HCT116 (cell line): ENCODE measurements around the gene SPTLC3. TPM values are rescaled to one million over a fixed set of nuclear protein-coding genes. Genes with fewer than 3 reads are reported as not detected.

Experiments
- ATAC-seq: fragments of 200-7000 bp; cut with Tn5 transposase; 2 replicates; pipeline ENCODE4 v1.9.1; 2020; ENCODE audit warnings: mild to moderate bottlenecking, moderate library complexity
- BruUV-seq: library from RNA; stranded (reverse); fragments of 400-500 nt; replicated peaks from 2 replicates; lab custom pipeline; 2021; lab: Mats Ljungman, UMichigan
- CTCF ChIA-PET: fragments of 300-600 bp; sonication (Branson Sonifier 250); formaldehyde crosslinking; loops from one replicate; lab custom pipeline; 2021; ENCODE audit warnings: antibody characterized with exemption; lab: Charles Lee
- POLR2A ChIA-PET: fragments of 300-600, 350-600 bp; sonication (Branson Sonifier 250); formaldehyde crosslinking; loops from one replicate; lab custom pipeline; 2021; ENCODE audit warnings: antibody characterized with exemption; lab: Charles Lee
- RAD21 ChIA-PET, 2 experiments: fragments of 300-600 bp; sonication (Branson Sonifier 250); formaldehyde crosslinking; loops; one replicate each; lab custom pipeline; 2023; ENCODE audit warnings: low total read pairs in 2 of 2; ENCODE audit not compliant: uncharacterized antibody in 2 of 2, unreplicated experiment in 2 of 2, low non-redundant PET in 1 of 2; lab: Charles Lee
- DNase-seq: peaks from one replicate; pipeline ENCODE4 v3.0.0-alpha.2; 2010; ENCODE audit warnings: low read depth, low spot score
- H2AFZ ChIP-seq: fragments of 200-600 bp; shearing (Covaris generic), sonication (generic); 2 replicates; pipeline ENCODE4 v1.6.1; 2017; ENCODE audit warnings: low read depth, mixed run types, mixed read lengths, antibody characterized with exemption, low read length; ENCODE audit not compliant: poor library complexity, severe bottlenecking
- H3K27ac ChIP-seq: 2 replicates; pipeline ENCODE4 v1.5.1; 2012; ENCODE audit warnings: low read depth, low read length
- H3K27me3 ChIP-seq: fragments of 200-600 bp; sonication (generic); 2 replicates; pipeline ENCODE4 v1.6.1; 2016; ENCODE audit warnings: mixed run types, low read length, mixed read lengths; ENCODE audit not compliant: insufficient read depth
- H3K36me3 ChIP-seq, 2 experiments: fragments of 200-500 bp in 1 of 2; fragments of 200-600 bp in 1 of 2; sonication (Bioruptor generic) in 1 of 2; sonication (generic) in 1 of 2; 2 replicates each; pipeline versions ENCODE4 v1.5.1 to v1.6.1; 2014 to 2016; ENCODE audit warnings: low read length in 2 of 2, inconsistent platforms in 1 of 2, mixed read lengths in 1 of 2, mixed run types in 1 of 2; ENCODE audit not compliant: insufficient read depth in 2 of 2, control insufficient read depth in 1 of 2
- H3K4me1 ChIP-seq, 2 experiments: fragments of 200-600 bp in 1 of 2; sonication (generic) in 1 of 2; 2 replicates each; pipeline versions ENCODE4 v1.5.1 to v1.6.1; 2012 to 2017; ENCODE audit warnings: low read length in 2 of 2, inconsistent platforms in 1 of 2, mild to moderate bottlenecking in 1 of 2, mixed read lengths in 1 of 2, mixed run types in 1 of 2, moderate library complexity in 1 of 2; ENCODE audit not compliant: insufficient read depth in 2 of 2, control insufficient read depth in 1 of 2
- H3K4me2 ChIP-seq: fragments of 200-600 bp; sonication (generic); 2 replicates; pipeline ENCODE4 v1.6.1; 2017; ENCODE audit warnings: mixed run types, low read length, mixed read lengths
- H3K4me3 ChIP-seq, 2 experiments: fragments of 200-600 bp in 1 of 2; sonication (generic) in 1 of 2; replicated peaks in 1 of 2; 2 replicates each; pipeline ENCODE4 v1.5.1; 2011 to 2016; ENCODE audit warnings: low read length in 2 of 2, control low read depth in 1 of 2, low read depth in 1 of 2, mild to moderate bottlenecking in 1 of 2, mixed read lengths in 1 of 2, mixed run types in 1 of 2
- H3K79me2 ChIP-seq: fragments of 200-600 bp; sonication (generic); 2 replicates; pipeline ENCODE4 v1.6.1; 2017; ENCODE audit warnings: mild to moderate bottlenecking, mixed run types, low read length, moderate library complexity, mixed read lengths; ENCODE audit not compliant: insufficient read depth
- H3K9ac ChIP-seq: fragments of 200-600 bp; sonication (generic); 2 replicates; pipeline ENCODE4 v1.6.1; 2016; ENCODE audit warnings: low read length, mixed read lengths
- H3K9me2 ChIP-seq: fragments of 200-600 bp; sonication (generic), shearing (Covaris generic); 2 replicates; pipeline ENCODE4 v1.6.1; 2017; ENCODE audit warnings: mixed run types, mild to moderate bottlenecking, moderate library complexity; ENCODE audit not compliant: insufficient read depth
- H3K9me3 ChIP-seq, 2 experiments: fragments of 200-500 bp in 1 of 2; fragments of 200-600 bp in 1 of 2; sonication (Bioruptor generic) in 1 of 2; sonication (generic) in 1 of 2; 2 replicates each; pipeline ENCODE4 v1.6.1; 2014 to 2017; ENCODE audit warnings: low read length in 2 of 2, mixed read lengths in 2 of 2, inconsistent platforms in 1 of 2, low read depth in 1 of 2, mild to moderate bottlenecking in 1 of 2, mixed run types in 1 of 2, moderate library complexity in 1 of 2; ENCODE audit not compliant: control insufficient read depth in 1 of 2, insufficient read depth in 1 of 2
- H4K20me1 ChIP-seq: fragments of 200-600 bp; sonication (generic), shearing (Covaris generic); 2 replicates; pipeline ENCODE4 v1.6.1; 2017; ENCODE audit warnings: mixed run types, mild to moderate bottlenecking, moderate library complexity; ENCODE audit not compliant: insufficient read depth
- ATF3 ChIP-seq: IDR thresholded peaks from 2 replicates; pipeline ENCODE4 v1.6.1; 2012
- CTCF ChIP-seq, 3 experiments: fragments of 200-600 bp in 1 of 3; sonication (generic) in 1 of 3; IDR thresholded peaks in 2 of 3; conservative IDR thresholded peaks in 1 of 3; 2 replicates each; pipeline ENCODE4 v1.5.1; 2012 to 2017; ENCODE audit warnings: low read depth in 2 of 3, low read length in 2 of 3, antibody characterized with exemption in 1 of 3, borderline replicate concordance in 1 of 3, control low read depth in 1 of 3, mild to moderate bottlenecking in 1 of 3, mixed read lengths in 1 of 3, mixed run types in 1 of 3, moderate library complexity in 1 of 3; ENCODE audit not compliant: insufficient read depth in 1 of 3
- EZH2 ChIP-seq: fragments of 200-600 bp; sonication (generic); IDR thresholded peaks from 2 replicates; pipeline ENCODE4 v1.6.1; 2017; ENCODE audit warnings: antibody characterized with exemption, mixed run types
- FOSL1 ChIP-seq: IDR thresholded peaks from 2 replicates; pipeline ENCODE4 v1.6.1; 2012; ENCODE audit warnings: low read depth
- POLR2A ChIP-seq: IDR thresholded peaks from 2 replicates; pipeline ENCODE4 v1.7.0; 2011; ENCODE audit warnings: borderline replicate concordance; ENCODE audit not compliant: insufficient read depth, insufficient read length; ENCODE audit errors: extremely low read depth
- REST ChIP-seq: IDR thresholded peaks from 2 replicates; pipeline ENCODE4 v1.6.1; 2012; ENCODE audit warnings: low read depth
- SP1 ChIP-seq: IDR thresholded peaks from 2 replicates; pipeline ENCODE4 v1.6.1; 2012; ENCODE audit warnings: low read depth
- SRF ChIP-seq: IDR thresholded peaks from 2 replicates; pipeline ENCODE4 v1.6.1; 2012; ENCODE audit warnings: low read depth
- TCF7L2 ChIP-seq: IDR thresholded peaks from 2 replicates; pipeline ENCODE4 v1.7.0; 2011; ENCODE audit warnings: borderline replicate concordance, inconsistent platforms; ENCODE audit not compliant: insufficient read depth, insufficient read length; ENCODE audit errors: extremely low read depth
- YY1 ChIP-seq: IDR thresholded peaks from 2 replicates; pipeline ENCODE4 v1.6.1; 2011; ENCODE audit warnings: low read length, low read depth, moderate library complexity, mild to moderate bottlenecking; ENCODE audit not compliant: insufficient replicate concordance; ENCODE audit errors: extremely low read depth
- ZBTB33 ChIP-seq: IDR thresholded peaks from 2 replicates; pipeline ENCODE4 v1.6.1; 2011; ENCODE audit warnings: mild to moderate bottlenecking, low read length, moderate library complexity; ENCODE audit not compliant: insufficient replicate concordance; ENCODE audit errors: extremely low read depth
- ZFX ChIP-seq: fragments of 450-650 bp; IDR thresholded peaks from 2 replicates; pipeline ENCODE4 v1.6.1; 2017
- ZNF274 ChIP-seq: fragments of 200-500 bp; sonication (Bioruptor generic); IDR thresholded peaks from 2 replicates; pipeline ENCODE4 v1.6.1; 2014; ENCODE audit warnings: mild to moderate bottlenecking, low read depth, low read length, inconsistent platforms
- intact Hi-C: fragments of 100-400 bp; cut with micrococcal nuclease; formaldehyde crosslinking; loops from 2 replicates; pipeline ENCODE4 v1.10.0; 2022
- total RNA-seq: library from RNA; stranded (reverse); gene quantifications from one replicate; pipeline ENCODE4 v1.2.1, GENCODE V29; 2021; ENCODE audit not compliant: unreplicated experiment

SPTLC3 gene
- total RNA-seq, 1 experiment from 2014 or later, result not detected

GRCh38 chr20:13092111-13092510 is 83.3 kb downstream of the SPTLC3 start:
- no peaks in the 10 kb centered on the region for H3K79me2 ChIP-seq
- TF ChIP-seq REST (no peak), TCF7L2 (no peak), ZFX (no peak), POLR2A (no peak), CTCF (IDR thresholded peaks at IDR 0.05 in 2 of 3, conservative IDR thresholded peaks at IDR 0.05 in 1 of 3; ENCODE audit: borderline replicate concordance in 1 of 3, insufficient read depth in 1 of 3, low read depth in 2 of 3, low read length in 2 of 3) (no peak), FOSL1 (no peak), YY1 (no peak), ZBTB33 (no peak), EZH2 (no peak), SP1 (no peak), SRF (no peak), ZNF274 (no peak), ATF3 (no peak)
- POLR2A ChIA-PET, result no interaction called here
- H3K27ac ChIP-seq, result no peak overlapping the region
- CTCF ChIA-PET, result no interaction called here
- H3K4me2 ChIP-seq, result no peak overlapping the region
- RAD21 ChIA-PET, result no interaction called here
- no TSS peak for BruUV-seq
- H3K36me3 ChIP-seq, result no peaks in the 10 kb centered on the region
- H3K4me1 ChIP-seq, result no peaks in the 10 kb centered on the region
- no peaks in the 10 kb centered on the region for H3K9me3 ChIP-seq
- no peaks in the 10 kb centered on the region for H4K20me1 ChIP-seq
- ATAC-seq, result no peak
- DNase-seq, result no peak
- H3K4me3 ChIP-seq, result no peak overlapping the region
- intact Hi-C loops, result no loop called here
- H3K9ac ChIP-seq, result no peak overlapping the region
- H3K9me2 ChIP-seq, result no peaks in the 10 kb centered on the region
- H2AFZ ChIP-seq, result no peak overlapping the region
- H3K27me3 ChIP-seq, result peaks cover 8% of the 10 kb centered on the region
